Measurements from ENCODE around the gene BABAM2.
"Not testable (repeated sequence)": the region's sequence is repeated elsewhere in the genome, so short reads cannot be mapped to it uniquely, and the experiment has no call there.

Gene BABAM2

GRCh38 chr2:27890146-27890923 is at the start of gene BABAM2, which contains the start of gene RBKS:
BABAM2 (plus strand) TSS chr2:27890729; CDS start chr2:27894557, 3,828 bp downstream.
RBKS (minus strand) TSS chr2:27890387; CDS start chr2:27890345, 42 bp downstream.
- peak; percentile 85 for DNase-seq (ENCODE audit: low spot score)

GRCh38 chr2:27842894-27843293 is 47.6 kb upstream of the BABAM2 start:
- peak; percentile 5 for DNase-seq (ENCODE audit: low spot score)

- no peak for DNase-seq (ENCODE audit: low spot score)
Measured at GRCh38 chr2:27843992-27844391, 46.5 kb upstream of the BABAM2 start.

GRCh38 chr2:27844821-27845255 is 45.7 kb upstream of the BABAM2 start:
- peak; percentile 3 for DNase-seq (ENCODE audit: low spot score)

GRCh38 chr2:27847333-27847732 is 43.2 kb upstream of the BABAM2 start:
- DNase-seq (ENCODE audit: low spot score), result no peak

GRCh38 chr2:27849558-27850205 is 40.8 kb upstream of the BABAM2 start:
- no peak for DNase-seq (ENCODE audit: low spot score)

- no peak for DNase-seq (ENCODE audit: low spot score)
Measured at GRCh38 chr2:27852691-27853090, 37.8 kb upstream of the BABAM2 start.

- DNase-seq (ENCODE audit: low spot score), result no peak
Measured at GRCh38 chr2:27854229-27854862, 36.2 kb upstream of the BABAM2 start.

GRCh38 chr2:27855476-27855875 is 35.1 kb upstream of the BABAM2 start:
- no peak for DNase-seq (ENCODE audit: low spot score)

- DNase-seq (ENCODE audit: low spot score), result no peak
Measured at GRCh38 chr2:27856386-27856785, 34.1 kb upstream of the BABAM2 start.

- no peak for DNase-seq (ENCODE audit: low spot score)
Measured at GRCh38 chr2:27856956-27857355, 33.6 kb upstream of the BABAM2 start.

- DNase-seq (ENCODE audit: low spot score), result no peak
Measured at GRCh38 chr2:27857417-27858172, 32.9 kb upstream of the BABAM2 start.

- no peak for DNase-seq (ENCODE audit: low spot score)
Measured at GRCh38 chr2:27860111-27860510, 30.4 kb upstream of the BABAM2 start.

GRCh38 chr2:27863146-27863545 is 27.4 kb upstream of the BABAM2 start:
- no peak for DNase-seq (ENCODE audit: low spot score)

- not testable (repeated sequence) for DNase-seq (ENCODE audit: low spot score)
Measured at GRCh38 chr2:27863955-27864354, 26.6 kb upstream of the BABAM2 start.

GRCh38 chr2:27866237-27866636 is 24.3 kb upstream of the BABAM2 start:
- DNase-seq (ENCODE audit: low spot score), result no peak

- no peak for DNase-seq (ENCODE audit: low spot score)
Measured at GRCh38 chr2:27869763-27870162, 20.8 kb upstream of the BABAM2 start.

- peak; percentile 13 for DNase-seq (ENCODE audit: low spot score)
Measured at GRCh38 chr2:27870724-27871123, 19.8 kb upstream of the BABAM2 start.

GRCh38 chr2:27871802-27872201 is 18.7 kb upstream of the BABAM2 start:
- no peak for DNase-seq (ENCODE audit: low spot score)

- DNase-seq (ENCODE audit: low spot score), result no peak
Measured at GRCh38 chr2:27873091-27873490, 17.4 kb upstream of the BABAM2 start.

- no peak for DNase-seq (ENCODE audit: low spot score)
Measured at GRCh38 chr2:27875089-27875881, 15.2 kb upstream of the BABAM2 start.
